ENCODE results near the gene KRT16. TPM values are rescaled to one million over a fixed set of nuclear protein-coding genes. Genes with fewer than 3 reads are reported as not detected.
A peak's percentile ranks its signal among the peaks of the same experiment; 100 is the strongest.

KRT16 gene
- total and polyA plus RNA-seq, 10 of the 15 experiments (the other 5 are each of a cell fraction or from before 2014, with no cell fraction given): 0.07 TPM; not detected in 9

DNA sequence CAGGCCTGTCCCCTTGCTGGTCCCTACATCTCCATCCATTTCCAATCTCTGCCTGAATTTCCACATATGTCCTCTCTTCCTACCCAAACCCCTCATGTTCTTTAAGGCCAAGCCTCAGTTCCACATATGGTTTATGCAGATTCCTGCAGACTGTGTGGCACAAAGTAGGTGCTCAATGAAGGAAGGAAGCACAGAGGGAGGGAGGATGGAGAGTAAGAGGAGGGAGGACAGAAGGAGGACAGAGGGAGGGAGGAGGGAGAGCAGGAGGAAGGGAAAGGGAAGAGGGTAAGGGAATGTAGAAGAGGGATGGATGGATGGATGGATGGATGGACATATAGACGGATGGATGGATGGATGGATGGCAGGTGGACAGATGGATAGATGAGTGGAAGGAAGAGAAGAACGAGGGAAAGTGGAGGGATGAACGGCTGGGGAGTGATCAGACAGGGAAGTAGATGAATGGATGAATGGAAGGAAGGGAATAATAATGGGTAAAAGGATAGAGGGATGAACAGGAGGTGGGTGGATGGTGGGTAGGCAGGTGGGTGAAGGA is 18.1 kb downstream of the KRT16 start (continued):
- TF ChIP-seq, protein P1, sequence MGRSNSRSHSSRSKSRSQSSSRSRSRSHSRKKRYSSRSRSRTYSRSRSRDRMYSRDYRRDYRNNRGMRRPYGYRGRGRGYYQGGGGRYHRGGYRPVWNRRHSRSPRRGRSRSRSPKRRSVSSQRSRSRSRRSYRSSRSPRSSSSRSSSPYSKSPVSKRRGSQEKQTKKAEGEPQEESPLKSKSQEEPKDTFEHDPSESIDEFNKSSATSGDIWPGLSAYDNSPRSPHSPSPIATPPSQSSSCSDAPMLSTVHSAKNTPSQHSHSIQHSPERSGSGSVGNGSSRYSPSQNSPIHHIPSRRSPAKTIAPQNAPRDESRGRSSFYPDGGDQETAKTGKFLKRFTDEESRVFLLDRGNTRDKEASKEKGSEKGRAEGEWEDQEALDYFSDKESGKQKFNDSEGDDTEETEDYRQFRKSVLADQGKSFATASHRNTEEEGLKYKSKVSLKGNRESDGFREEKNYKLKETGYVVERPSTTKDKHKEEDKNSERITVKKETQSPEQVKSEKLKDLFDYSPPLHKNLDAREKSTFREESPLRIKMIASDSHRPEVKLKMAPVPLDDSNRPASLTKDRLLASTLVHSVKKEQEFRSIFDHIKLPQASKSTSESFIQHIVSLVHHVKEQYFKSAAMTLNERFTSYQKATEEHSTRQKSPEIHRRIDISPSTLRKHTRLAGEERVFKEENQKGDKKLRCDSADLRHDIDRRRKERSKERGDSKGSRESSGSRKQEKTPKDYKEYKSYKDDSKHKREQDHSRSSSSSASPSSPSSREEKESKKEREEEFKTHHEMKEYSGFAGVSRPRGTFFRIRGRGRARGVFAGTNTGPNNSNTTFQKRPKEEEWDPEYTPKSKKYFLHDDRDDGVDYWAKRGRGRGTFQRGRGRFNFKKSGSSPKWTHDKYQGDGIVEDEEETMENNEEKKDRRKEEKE (IDR thresholded peaks at IDR 0.05): no peak
- TF ChIP-seq ZNF207 (IDR thresholded peaks at IDR 0.05; ENCODE audit: borderline replicate concordance): no peak

DNA sequence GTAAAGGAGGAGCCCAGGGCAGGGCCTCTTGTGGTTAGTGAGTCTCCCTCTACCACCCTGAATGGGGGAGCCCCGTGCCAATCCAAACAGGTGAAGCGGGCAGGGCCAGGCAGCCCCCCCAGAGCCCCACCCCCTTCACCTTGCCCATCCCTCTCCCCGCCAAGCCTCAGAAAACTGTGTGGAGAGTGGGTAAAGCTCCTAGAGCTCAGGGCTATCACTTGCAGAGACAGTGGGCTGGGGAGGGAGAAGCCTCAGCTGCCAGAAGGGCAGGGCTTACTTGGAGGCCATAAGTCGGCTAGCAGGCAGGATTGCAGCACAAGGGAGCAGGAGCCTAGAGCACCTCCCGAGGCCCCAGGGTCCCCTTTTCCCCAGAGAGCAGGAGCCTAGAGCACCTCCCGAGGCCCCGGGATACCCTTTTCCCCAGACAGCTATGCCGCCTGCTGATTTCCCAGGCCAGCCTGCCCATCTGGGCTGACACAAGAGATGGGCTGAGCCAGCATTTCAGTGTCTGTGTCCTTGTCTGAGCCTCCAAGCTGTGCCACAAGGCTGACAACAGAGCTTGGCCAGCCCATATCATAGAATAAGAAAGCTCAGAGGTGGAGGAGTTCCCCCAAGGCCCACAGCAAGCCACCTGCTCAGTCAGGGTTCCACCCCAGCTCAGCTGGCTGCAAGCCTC is 19.1 kb downstream of the KRT16 start:
- no peak overlapping the region for H3K4me3 ChIP-seq
- ATAC-seq (peak; percentile 36; the same call in 2 of the 3 replicates), DNase-seq (ENCODE audit: low read depth, low spot score) (no peak), FAIRE-seq (no peak)
- no peaks in the 10 kb centered on the region for H4K20me1 ChIP-seq (ENCODE audit: control insufficient read depth, insufficient read depth)
- peaks cover 0 to 2% of the 10 kb centered on the region in 2 experiments; a peak in 2 of 4 replicates for H3K27me3 ChIP-seq (replicated peaks in 1 of 2; ENCODE audit: control insufficient read depth in 2 of 2, insufficient read depth in 2 of 2, low read length in 1 of 2)
- no peak overlapping the region for H3K4me2 ChIP-seq (ENCODE audit: control insufficient read depth, insufficient read depth)
- H3K9me3 ChIP-seq (replicated peaks; ENCODE audit: control insufficient read depth, insufficient read depth, low read length): no peaks in the 10 kb centered on the region
- 0% methylated on average over 8 of the region's 8 CpGs for WGBS (ENCODE audit: insufficient coverage, insufficient replicate concordance, low lambda C conversion rate, missing lambda C conversion rate)
- SMC1A ChIA-PET (ENCODE audit: uncharacterized antibody, unreplicated experiment): interaction anchor here (2.0 kb wide), 1 partner anchor 55 kb away, joined by 7 read pairs; no protein-coding TSS in a partner anchor
- no peak overlapping the region for H3K9ac ChIP-seq (ENCODE audit: control insufficient read depth, insufficient read depth, low read length)
- RAD21 ChIA-PET (ENCODE audit: unreplicated experiment): interaction anchor here (0.9 to 1.1 kb wide), 2 partner anchors 53 to 55 kb away, joined by 3 to 5 read pairs; no protein-coding TSS in a partner anchor
- intact Hi-C loops (cut with micrococcal nuclease; ENCODE audit: unreplicated experiment): loop anchor here (5.0 kb wide), 1 partner anchor 69 kb away; no protein-coding TSS in a partner anchor
- POLR2A ChIA-PET: no interaction called here
- H3K79me2 ChIP-seq (ENCODE audit: control insufficient read depth, insufficient read depth, low read length): no peaks in the 10 kb centered on the region
- in situ Hi-C loops (cut with MboI): no loop called here
- BruUV-seq (replicated peaks): no TSS peak
- H2AFZ ChIP-seq (ENCODE audit: control insufficient read depth, low read depth, low read length): no peak overlapping the region
- CTCF ChIA-PET: interaction anchor here (0.6 to 3.1 kb wide), 4 partner anchors 9 to 70 kb away, joined by 3 to 12 read pairs (median 3); no protein-coding TSS in a partner anchor
- H3K36me3 ChIP-seq (ENCODE audit: control insufficient read depth in 2 of 2, insufficient read depth in 2 of 2, low read length in 1 of 2): no peaks in the 10 kb centered on the region
- H3K27ac ChIP-seq (ENCODE audit: control insufficient read depth, insufficient read depth): no peak overlapping the region
- H3K4me1 ChIP-seq (ENCODE audit: control insufficient read depth, insufficient read depth, low read length): no peaks in the 10 kb centered on the region
- TF ChIP-seq SREBF2 (IDR thresholded peaks at IDR 0.05; ENCODE audit: low read length) (no peak), POLR2AphosphoS2 (IDR thresholded peaks at IDR 0.05; ENCODE audit: low read depth, low read length) (no peak), PKNOX1 (IDR thresholded peaks at IDR 0.05) (no peak), KAT2A (conservative IDR thresholded peaks at IDR 0.05; ENCODE audit: control insufficient read depth, low read depth, low read length) (no peak), TCF3 (IDR thresholded peaks at IDR 0.05; ENCODE audit: borderline replicate concordance, insufficient read depth, low read depth, low read length) (no peak), MYC (IDR thresholded peaks at IDR 0.05; ENCODE audit: insufficient read depth, insufficient read length, insufficient replicate concordance, low read length, severe bottlenecking) (no peak), MXI1 (IDR thresholded peaks at IDR 0.05; ENCODE audit: low read depth, low read length) (no peak), POLR2AphosphoS5 (IDR thresholded peaks at IDR 0.05; ENCODE audit: low read length) (no peak), HDAC2 (IDR thresholded peaks at IDR 0.05) (no peak), CEBPB (IDR thresholded peaks at IDR 0.05; ENCODE audit: borderline replicate concordance in 1 of 2, low read depth in 2 of 2, low read length in 2 of 2) (no peak), SIN3A (IDR thresholded peaks at IDR 0.05; ENCODE audit: low read depth, low read length) (no peak), TAF1 (IDR thresholded peaks at IDR 0.05; ENCODE audit: borderline replicate concordance, low read depth, low read length) (no peak), HDGF (IDR thresholded peaks at IDR 0.05) (no peak), TCF12 (IDR thresholded peaks at IDR 0.05; ENCODE audit: low read depth, low read length) (no peak), POU2F2 (IDR thresholded peaks at IDR 0.05; ENCODE audit: borderline replicate concordance, low read depth, low read length) (no peak), RBBP5 (conservative IDR thresholded peaks at IDR 0.05) (no peak), STAT3 (IDR thresholded peaks at IDR 0.05; ENCODE audit: low read depth, low read length) (no peak), RFX5 (IDR thresholded peaks at IDR 0.05; ENCODE audit: low read depth, low read length) (no peak)
